ENCODE measurements around the gene PANX2.

PANX2 gene

DNA sequence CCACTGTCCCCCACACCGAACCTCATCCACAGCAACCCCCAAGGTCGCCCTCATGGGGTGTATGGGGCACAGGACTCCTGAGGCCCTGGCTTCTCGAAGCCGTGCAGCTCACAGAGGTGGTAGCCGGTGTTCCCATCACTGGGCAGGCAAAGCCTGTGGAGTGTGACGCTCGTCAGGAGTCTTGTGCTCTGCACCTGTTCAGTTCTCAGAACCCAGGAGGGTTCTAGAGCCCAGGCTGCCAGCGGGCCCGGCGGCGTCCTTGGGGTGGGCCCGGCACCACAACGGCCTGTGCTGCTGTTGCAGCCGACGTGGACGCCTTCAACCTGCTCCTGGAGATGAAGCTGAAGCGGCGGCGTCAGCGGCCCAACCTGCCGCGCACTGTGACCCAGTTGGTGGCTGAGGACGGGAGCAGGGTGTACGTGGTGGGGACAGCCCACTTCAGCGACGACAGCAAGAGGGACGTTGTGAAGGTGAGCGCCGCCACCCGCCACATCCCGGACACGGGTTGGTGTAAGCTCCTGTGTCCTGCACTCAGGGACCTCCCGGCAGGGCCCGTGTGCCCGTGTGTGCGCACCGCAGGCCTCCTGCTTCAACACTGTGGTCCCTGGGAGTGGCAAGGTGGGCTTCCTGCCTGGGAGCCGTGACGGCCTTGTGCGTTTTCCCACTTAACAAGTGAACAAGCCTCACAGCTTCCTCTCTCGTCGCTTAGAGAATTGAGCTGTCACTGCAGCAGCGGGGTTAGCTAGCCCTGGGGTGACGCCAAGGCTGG, 23.7 kb downstream of the PANX2 start:
- Histone ChIP-seq H3K27ac (no peak overlapping the region), H3K4me3 (ENCODE audit: low read depth, low read length) (no peak overlapping the region), H3K27me3 (replicated peaks) (no peaks in the 10 kb centered on the region), H3K36me3 (replicated peaks) (peaks cover 41% of the 10 kb centered on the region)
- DNase-seq = no peak
- in situ Hi-C loops (cut with HindIII; ENCODE audit: low pct_ligation_motif_present, low sequenced_read_pairs) = no loop called here
- TF ChIP-seq, protein P1, sequence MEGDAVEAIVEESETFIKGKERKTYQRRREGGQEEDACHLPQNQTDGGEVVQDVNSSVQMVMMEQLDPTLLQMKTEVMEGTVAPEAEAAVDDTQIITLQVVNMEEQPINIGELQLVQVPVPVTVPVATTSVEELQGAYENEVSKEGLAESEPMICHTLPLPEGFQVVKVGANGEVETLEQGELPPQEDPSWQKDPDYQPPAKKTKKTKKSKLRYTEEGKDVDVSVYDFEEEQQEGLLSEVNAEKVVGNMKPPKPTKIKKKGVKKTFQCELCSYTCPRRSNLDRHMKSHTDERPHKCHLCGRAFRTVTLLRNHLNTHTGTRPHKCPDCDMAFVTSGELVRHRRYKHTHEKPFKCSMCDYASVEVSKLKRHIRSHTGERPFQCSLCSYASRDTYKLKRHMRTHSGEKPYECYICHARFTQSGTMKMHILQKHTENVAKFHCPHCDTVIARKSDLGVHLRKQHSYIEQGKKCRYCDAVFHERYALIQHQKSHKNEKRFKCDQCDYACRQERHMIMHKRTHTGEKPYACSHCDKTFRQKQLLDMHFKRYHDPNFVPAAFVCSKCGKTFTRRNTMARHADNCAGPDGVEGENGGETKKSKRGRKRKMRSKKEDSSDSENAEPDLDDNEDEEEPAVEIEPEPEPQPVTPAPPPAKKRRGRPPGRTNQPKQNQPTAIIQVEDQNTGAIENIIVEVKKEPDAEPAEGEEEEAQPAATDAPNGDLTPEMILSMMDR (IDR thresholded peaks at IDR 0.05; ENCODE audit: low read depth, low read length, missing control alignments) = no peak

DNA sequence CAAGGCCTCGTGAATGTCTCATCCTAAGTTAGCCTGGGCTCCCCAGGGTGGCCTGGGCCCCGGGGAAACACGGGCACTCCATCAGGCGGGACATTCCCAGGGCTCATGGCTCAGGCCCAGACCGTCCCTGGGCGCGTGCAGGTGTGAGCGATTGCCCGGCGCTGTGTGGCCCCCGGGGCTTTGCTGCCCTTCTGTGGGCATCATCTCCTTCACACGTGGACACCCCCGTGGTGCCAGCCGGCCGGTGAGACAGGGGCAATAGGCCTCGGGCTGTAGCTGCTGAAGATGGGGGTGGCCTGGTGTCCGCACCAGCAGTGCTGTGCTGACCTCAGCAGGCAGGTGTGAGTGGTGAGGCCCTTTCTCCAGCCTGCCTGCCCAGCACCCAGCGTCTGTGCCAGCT, 25.7 kb downstream of the PANX2 start:
- TF ChIP-seq, protein P1 (IDR thresholded peaks at IDR 0.05; ENCODE audit: low read depth, low read length, missing control alignments) = no peak
- Histone ChIP-seq H3K36me3 (replicated peaks) (peaks cover 41% of the 10 kb centered on the region), H3K27ac (no peak overlapping the region), H3K27me3 (replicated peaks) (no peaks in the 10 kb centered on the region), H3K4me3 (ENCODE audit: low read depth, low read length) (no peak overlapping the region)
- no peak for DNase-seq
- in situ Hi-C loops (cut with HindIII; ENCODE audit: low pct_ligation_motif_present, low sequenced_read_pairs) = no loop called here

DNA sequence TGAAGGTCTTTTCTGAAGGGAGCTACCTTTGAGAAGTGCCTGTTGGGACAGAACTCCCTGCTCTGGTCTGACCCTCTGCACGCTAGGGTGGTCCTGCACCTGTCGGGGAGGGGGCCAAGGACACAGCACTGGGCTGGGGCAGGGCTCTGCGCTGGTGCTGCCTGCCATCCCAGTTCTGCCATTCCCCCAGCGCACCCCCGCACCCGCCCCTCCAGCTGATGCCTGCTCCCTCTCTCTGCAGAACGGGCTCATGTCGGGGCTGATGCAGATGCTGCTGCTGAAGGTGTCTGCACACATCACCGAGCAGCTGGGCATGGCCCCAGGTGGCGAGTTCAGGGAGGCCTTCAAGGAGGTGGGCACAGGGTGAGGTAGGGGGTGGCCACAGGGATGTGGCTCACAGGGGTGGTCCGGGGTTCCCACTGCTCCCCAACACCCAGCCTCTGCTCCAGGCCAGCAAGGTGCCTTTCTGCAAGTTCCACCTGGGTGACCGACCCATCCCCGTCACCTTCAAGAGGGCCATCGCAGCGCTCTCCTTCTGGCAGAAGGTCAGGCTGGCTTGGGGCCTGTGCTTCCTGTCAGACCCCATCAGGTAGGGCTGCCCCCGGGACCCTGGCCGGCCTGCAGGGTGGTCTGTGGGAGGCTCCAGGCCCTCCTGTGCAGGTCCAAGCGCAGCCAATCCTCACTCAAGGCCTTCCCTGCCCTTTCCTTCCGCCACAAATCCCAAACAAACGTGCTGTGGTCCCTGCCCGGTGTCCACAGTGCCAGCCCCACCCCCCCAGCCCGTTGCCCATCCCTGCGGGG, 26.7 kb downstream of the PANX2 start:
- Histone ChIP-seq H3K27ac (no peak overlapping the region), H3K27me3 (replicated peaks) (no peaks in the 10 kb centered on the region), H3K36me3 (replicated peaks) (peaks cover 38% of the 10 kb centered on the region), H3K4me3 (ENCODE audit: low read depth, low read length) (no peak overlapping the region)
- in situ Hi-C loops (cut with HindIII; ENCODE audit: low pct_ligation_motif_present, low sequenced_read_pairs) = no loop called here
- DNase-seq = no peak
- TF ChIP-seq, protein P1 (IDR thresholded peaks at IDR 0.05; ENCODE audit: low read depth, low read length, missing control alignments) = no peak

DNA sequence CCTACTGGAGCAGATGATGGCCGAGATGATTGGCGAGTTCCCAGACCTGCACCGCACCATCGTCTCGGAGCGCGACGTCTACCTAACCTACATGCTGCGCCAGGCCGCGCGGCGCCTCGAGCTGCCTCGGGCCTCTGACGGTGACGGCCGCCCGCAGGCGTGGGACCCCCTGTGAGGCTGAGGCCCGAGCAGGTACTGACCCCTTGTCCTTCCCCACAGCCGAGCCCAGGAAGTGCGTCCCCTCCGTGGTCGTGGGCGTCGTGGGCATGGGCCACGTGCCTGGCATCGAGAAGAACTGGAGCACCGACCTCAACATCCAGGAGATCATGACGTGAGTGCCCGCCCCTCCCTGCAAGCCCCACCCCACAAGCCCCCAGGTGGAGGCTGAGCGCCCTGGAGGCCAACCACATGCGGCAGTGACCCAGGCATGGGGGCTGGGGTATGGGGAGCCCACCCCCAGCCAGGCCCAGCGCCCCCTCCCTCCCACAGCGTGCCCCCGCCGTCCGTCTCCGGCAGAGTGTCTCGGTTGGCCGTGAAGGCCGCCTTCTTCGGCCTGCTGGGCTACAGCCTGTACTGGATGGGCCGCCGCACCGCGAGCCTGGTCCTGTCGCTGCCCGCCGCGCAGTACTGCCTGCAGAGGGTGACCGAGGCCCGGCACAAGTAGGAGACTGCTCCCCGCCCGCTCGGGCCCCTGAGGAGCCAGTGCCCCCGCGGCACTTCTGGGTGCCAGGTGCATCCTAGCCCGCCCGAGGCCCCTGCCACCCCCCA, 27.5 kb downstream of the PANX2 start:
- Histone ChIP-seq H3K36me3 (replicated peaks) (peaks cover 36% of the 10 kb centered on the region), H3K4me3 (ENCODE audit: low read depth, low read length) (no peak overlapping the region), H3K27ac (no peak overlapping the region), H3K27me3 (replicated peaks) (no peaks in the 10 kb centered on the region)
- in situ Hi-C loops (cut with HindIII; ENCODE audit: low pct_ligation_motif_present, low sequenced_read_pairs) = no loop called here
- DNase-seq = no peak
- TF ChIP-seq, protein P1 (IDR thresholded peaks at IDR 0.05; ENCODE audit: low read depth, low read length, missing control alignments) = no peak

DNA sequence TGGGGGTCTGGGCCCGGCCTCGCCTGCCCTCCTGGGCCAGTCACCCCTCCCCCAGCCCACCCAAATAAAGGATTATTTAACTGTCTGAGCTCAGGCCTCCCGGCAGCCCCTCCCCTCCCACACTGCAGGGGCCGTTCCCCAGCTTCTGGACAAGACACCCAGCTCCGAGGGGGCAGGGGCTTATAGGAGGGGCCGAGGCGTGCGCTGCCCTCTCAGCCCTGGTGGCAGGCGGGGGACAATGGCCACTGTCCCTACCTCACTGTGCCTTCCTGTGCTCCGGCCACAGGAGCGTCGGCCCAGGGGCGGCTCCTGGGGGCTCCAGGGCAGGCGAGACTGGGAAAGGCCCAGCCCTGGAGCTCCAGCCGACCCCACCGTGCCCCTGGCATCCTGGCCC, 28.1 kb downstream of the PANX2 start:
- TF ChIP-seq, protein P1 (IDR thresholded peaks at IDR 0.05; ENCODE audit: low read depth, low read length, missing control alignments) = no peak
- Histone ChIP-seq H3K27ac (no peak overlapping the region), H3K36me3 (replicated peaks) (peaks cover 36% of the 10 kb centered on the region), H3K27me3 (replicated peaks) (no peaks in the 10 kb centered on the region), H3K4me3 (ENCODE audit: low read depth, low read length) (no peak overlapping the region)
- in situ Hi-C loops (cut with HindIII; ENCODE audit: low pct_ligation_motif_present, low sequenced_read_pairs) = no loop called here
- no peak for DNase-seq
